HepG2 (cell line): ENCODE data around the gene GFER. TPM values are rescaled to one million over a fixed set of nuclear protein-coding genes. Genes with fewer than 3 reads are reported as not detected.

Source experiments
- ATF7 ChIP-seq, 2 experiments: fragments of 450-650 bp in 1 of 2; sonication (generic) in 1 of 2; formaldehyde crosslinking in 1 of 2; IDR thresholded peaks; 2 replicates each; pipeline versions ENCODE4 v1.4.0 to v1.6.1; 2016 to 2020; ENCODE audit warnings: antibody characterized with exemption in 1 of 2, mild to moderate bottlenecking in 1 of 2, missing genetic modification reagents in 1 of 2
- CEBPZ ChIP-seq: IDR thresholded peaks from 2 replicates; pipeline ENCODE4 v1.6.1; 2012; ENCODE audit warnings: low read length, improper control_type of control experiment
- KDM4B ChIP-seq: sonication (generic); formaldehyde crosslinking; IDR thresholded peaks from 2 replicates; pipeline ENCODE4 v1.4.0; 2020; ENCODE audit warnings: missing genetic modification reagents
- KIAA2018 ChIP-seq: sonication (generic); formaldehyde crosslinking; IDR thresholded peaks from 2 replicates; pipeline ENCODE4 v1.5.0; 2020; ENCODE audit warnings: mild to moderate bottlenecking, missing genetic modification reagents, borderline replicate concordance
- NFRKB ChIP-seq: fragments of 450-650 bp; IDR thresholded peaks from 2 replicates; pipeline ENCODE4 v1.6.1; 2017
- NR2F6 ChIP-seq, 2 experiments: IDR thresholded peaks; 2 replicates each; pipeline ENCODE4 v1.6.1; 2016; ENCODE audit warnings: antibody characterized with exemption in 1 of 2, mild to moderate bottlenecking in 1 of 2
- ZBTB39 ChIP-seq: sonication (generic); formaldehyde crosslinking; IDR thresholded peaks from 2 replicates; pipeline ENCODE4 v1.5.0; 2020; ENCODE audit warnings: missing genetic modification reagents
- ZNF205 ChIP-seq: IDR thresholded peaks from 2 replicates; pipeline ENCODE4 v1.6.1; 2018; ENCODE audit warnings: missing biosample characterization, missing genetic modification reagents
- ZNF292 ChIP-seq: sonication (generic); formaldehyde crosslinking; IDR thresholded peaks from 2 replicates; pipeline ENCODE4 v1.8.1; 2022; ENCODE audit warnings: mild to moderate bottlenecking, low read depth, missing genetic modification reagents, borderline replicate concordance
- ZNF607 ChIP-seq: sonication (generic); formaldehyde crosslinking; IDR thresholded peaks from 2 replicates; pipeline ENCODE4 v1.5.1; 2020; ENCODE audit warnings: missing genetic modification reagents, mild to moderate bottlenecking, borderline replicate concordance
- ZNF670 ChIP-seq: sonication (generic); formaldehyde crosslinking; IDR thresholded peaks from 2 replicates; pipeline ENCODE4 v1.8.0; 2022; ENCODE audit warnings: mild to moderate bottlenecking, missing genetic modification reagents, borderline replicate concordance
- ZNF800 ChIP-seq: sonication (generic); formaldehyde crosslinking; IDR thresholded peaks from 2 replicates; pipeline ENCODE4 v1.4.0; 2020; ENCODE audit warnings: missing genetic modification reagents
- polyA plus RNA-seq, 8 experiments: library from polyadenylated mRNA; depleted of rRNA in 3 of 8; stranded (reverse) in 7 of 8; unstranded in 1 of 8; fragments of >200 nt; fragmentation: Illumina TruSeq in 4 of 8; extraction: Trizol in 4 of 8; gene quantifications; 2 replicates each; pipeline versions ENCODE4 v1.2.1 to v1.2.3, GENCODE V29; 2011 to 2016; ENCODE audit warnings: low read depth in 4 of 8, missing spikeins in 1 of 8, mixed read lengths in 1 of 8; ENCODE audit not compliant: insufficient read depth in 1 of 8
- total RNA-seq, 5 experiments: library from RNA; depleted of rRNA; stranded (reverse); fragments of >200 nt; fragmentation: Illumina TruSeq; extraction: Trizol; gene quantifications; 2 replicates each; pipeline ENCODE4 v1.2.3, GENCODE V29; 2016; ENCODE audit warnings: low read depth in 1 of 5

The GFER gene
- total and polyA plus RNA-seq, 2 of the 13 experiments (the other 11 are each of a cell fraction or from before 2014, with no cell fraction given), result 28.6 to 71.7 TPM

- no peak for TF ChIP-seq ZNF607 (CRISPR knock-in tag)
- TF ChIP-seq NFRKB, result no peak
- TF ChIP-seq ZBTB39, result no peak
- TF ChIP-seq KDM4B (CRISPR knock-in tag), result no peak
- TF ChIP-seq ZNF670 (CRISPR knock-in tag), result 0 out of 2 replicates have a peak, but pooled peaks have one; percentile 44
- no peak for TF ChIP-seq KIAA2018
- TF ChIP-seq ZNF292 (CRISPR knock-in tag), result no peak
- no peak for TF ChIP-seq CEBPZ
- TF ChIP-seq ZNF205 (CRISPR knock-in tag), result 0 out of 2 replicates have a peak, but pooled peaks have one; percentile 16
- TF ChIP-seq ZNF800 (CRISPR knock-in tag), result no peak
- no peak for TF ChIP-seq ATF7 (IDR thresholded peaks at IDR 0.05)
- TF ChIP-seq ATF7 (CRISPR knock-in tag; IDR thresholded peaks at IDR 0.05), result no peak
- no peak for TF ChIP-seq NR2F6 (IDR thresholded peaks at IDR 0.05)
- TF ChIP-seq NR2F6 (CRISPR knock-in tag; IDR thresholded peaks at IDR 0.05), result no peak
Observed at GRCh38 chr16:1963806-1964505, 20.0 kb upstream of the GFER start (continued).
